ENCODE results near the gene SLC25A21.

SLC25A21 gene

DNA sequence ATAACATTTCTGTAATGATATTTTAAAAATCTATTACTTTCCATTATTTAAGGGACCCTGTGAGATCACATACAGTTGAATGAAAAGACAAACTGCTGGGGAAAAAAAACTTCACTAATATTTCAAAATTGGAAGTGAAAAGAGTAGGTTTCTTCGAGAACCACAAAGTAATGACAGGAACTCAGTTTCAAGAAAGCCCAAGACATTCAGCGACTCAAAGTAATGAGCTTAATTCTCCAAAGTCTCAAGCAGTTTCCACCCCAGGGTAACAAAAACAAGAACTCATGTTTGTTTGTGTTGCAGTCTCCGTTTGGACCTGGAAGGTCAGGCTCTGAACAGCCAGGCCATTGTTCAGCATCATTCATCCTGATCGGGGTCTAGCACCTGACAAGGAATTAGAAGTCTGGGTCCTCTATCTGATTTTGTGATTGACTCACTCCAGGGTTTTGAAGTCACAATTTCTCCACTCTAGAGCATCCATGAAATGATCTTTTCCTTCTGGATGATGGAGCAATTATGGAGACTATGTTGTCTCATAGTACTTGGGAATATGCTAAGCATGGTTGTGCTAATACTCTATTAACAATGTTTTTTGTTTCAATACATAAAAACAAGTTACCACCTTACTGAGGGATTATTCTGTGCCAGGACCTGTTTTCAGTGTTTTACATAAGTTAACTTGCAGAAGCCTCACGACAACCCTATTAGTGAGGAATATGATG, 126.9 kb downstream of the SLC25A21 start:
- DNase-seq (ENCODE audit: low read depth): no peak

- DNase-seq (ENCODE audit: low read depth): no peak
These were observed 134.6 kb downstream of the SLC25A21 start for GRCh38 chr14:37037636-37038387.

DNA sequence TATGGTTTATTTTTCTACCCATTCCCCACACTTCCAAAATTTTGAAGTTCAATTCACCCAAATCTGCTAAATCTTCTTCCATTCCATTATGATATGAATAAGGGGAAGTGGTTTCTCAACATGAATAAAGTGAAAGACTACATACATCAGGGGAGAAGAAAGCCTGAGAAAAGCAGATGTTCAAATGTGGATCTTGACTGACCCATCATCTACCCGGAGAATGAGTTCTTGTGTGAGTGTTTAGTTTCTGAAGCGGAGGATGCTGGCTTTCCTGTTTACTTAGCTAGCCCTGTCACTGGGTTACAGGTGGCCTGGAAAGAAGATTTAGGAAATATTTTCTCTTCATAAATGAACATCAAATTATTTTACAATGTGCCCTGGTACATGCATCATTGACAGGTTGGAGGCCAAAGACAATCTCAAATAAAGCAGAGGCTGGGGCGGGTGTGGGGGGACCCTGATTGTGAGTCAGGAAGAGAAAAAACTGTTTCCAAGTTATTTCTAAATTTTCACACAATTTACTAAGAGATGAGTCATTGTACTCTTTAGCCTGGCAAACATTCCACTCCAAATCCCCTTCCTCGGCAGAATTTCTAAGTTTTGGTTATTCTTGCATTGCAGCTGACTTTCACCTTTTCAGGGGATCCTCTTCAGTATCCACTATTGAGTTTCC, 135.6 kb downstream of the SLC25A21 start:
- DNase-seq (ENCODE audit: low read depth): no peak

DNA sequence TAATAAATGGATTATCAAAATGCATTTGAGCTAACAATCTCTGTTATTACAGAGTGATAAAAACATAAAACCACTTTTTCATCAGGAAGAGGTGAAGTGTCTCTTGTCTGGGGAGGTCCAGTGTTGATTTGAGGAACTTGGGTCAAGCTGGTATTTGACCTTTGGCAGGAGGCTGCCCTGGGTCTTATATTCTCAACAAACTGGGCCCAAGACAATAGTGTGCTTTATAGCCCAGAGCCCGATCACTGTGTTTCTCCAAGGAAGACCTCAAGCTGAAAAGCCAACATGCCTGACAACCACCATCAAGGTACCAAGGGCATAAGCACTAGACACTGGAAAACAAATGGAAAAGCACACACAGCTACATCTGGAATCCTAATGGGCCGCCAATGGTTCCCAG, 137.0 kb downstream of the SLC25A21 start:
- DNase-seq (ENCODE audit: low read depth): no peak

GRCh38 chr14:37034410-37035285, 137.8 kb downstream of the SLC25A21 start:
- DNase-seq (ENCODE audit: low read depth): no peak

DNA sequence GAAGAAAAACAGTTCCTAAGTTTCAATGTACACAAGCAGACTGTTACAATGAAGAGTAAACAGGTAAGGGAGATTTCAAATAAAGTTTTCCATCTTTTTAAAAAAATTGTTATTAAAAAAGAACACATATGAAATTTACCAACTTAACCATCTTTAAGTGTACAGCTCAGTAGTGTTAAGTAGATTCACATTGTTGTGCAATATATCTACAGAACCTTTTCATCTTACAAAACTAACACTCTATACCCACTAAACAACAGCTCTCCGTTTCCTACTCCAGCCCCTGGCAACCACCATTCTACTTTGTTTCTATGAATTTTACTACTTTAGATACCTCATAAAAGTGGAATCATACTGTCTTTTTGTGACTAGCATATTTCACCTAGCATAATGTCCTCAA, 139.5 kb downstream of the SLC25A21 start:
- DNase-seq (ENCODE audit: low read depth): no peak

DNA sequence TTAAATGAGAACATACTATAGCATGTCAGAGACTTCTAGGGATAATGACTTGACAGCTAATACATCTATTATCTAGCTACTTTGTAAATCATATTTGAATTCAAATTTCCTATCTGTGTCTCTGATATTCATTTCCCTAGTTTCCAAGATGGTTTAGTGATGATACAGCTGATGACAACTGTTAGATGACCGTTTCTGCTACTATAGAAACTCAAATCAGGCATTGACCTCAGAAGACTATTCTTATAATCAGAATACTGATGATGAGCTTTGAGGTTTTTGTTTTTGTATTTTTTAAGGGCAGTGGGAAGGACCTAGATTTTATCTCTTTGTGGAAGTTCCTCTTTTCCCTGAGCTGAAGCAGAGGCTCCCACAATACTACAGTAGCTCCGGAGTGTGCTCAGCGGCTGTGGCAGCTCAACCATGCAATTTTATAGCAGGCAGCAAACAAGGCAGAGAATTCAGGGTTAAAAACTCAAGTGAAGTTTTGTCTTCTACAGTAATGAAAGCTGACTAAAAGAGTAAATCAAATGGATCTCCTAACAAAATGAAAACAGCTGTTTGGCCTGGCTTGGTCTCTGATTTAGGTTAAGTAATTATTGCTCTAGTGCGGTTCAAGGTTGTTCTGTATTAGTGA, 145.1 kb downstream of the SLC25A21 start:
- no peak for DNase-seq (ENCODE audit: low read depth)

- no peak for DNase-seq (ENCODE audit: low read depth)
These were observed 148.4 kb downstream of the SLC25A21 start for GRCh38 chr14:37023875-37024565.

- DNase-seq (ENCODE audit: low read depth): no peak
These were observed 151.0 kb downstream of the SLC25A21 start for GRCh38 chr14:37021390-37021789.

DNA sequence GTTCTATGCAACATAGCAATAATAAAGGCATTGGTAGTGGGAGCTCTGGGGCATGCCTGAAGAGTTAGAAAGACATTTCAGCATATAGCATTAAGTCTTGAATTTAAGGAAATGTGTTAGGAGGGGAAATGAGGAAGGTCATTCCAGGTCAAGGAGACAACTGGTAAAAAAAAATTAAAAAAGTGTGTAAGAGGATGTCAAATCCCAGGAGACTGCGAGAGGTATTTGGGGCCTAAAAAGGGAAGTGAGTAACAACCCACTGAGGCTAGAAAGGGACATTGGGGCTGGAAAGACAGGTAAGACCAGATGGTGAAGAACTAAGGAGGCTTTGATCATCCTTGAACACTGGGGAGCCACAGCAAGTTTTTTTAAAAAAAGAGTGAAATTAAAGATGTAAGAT, 152.9 kb downstream of the SLC25A21 start:
- DNase-seq (ENCODE audit: low read depth): no peak

DNA sequence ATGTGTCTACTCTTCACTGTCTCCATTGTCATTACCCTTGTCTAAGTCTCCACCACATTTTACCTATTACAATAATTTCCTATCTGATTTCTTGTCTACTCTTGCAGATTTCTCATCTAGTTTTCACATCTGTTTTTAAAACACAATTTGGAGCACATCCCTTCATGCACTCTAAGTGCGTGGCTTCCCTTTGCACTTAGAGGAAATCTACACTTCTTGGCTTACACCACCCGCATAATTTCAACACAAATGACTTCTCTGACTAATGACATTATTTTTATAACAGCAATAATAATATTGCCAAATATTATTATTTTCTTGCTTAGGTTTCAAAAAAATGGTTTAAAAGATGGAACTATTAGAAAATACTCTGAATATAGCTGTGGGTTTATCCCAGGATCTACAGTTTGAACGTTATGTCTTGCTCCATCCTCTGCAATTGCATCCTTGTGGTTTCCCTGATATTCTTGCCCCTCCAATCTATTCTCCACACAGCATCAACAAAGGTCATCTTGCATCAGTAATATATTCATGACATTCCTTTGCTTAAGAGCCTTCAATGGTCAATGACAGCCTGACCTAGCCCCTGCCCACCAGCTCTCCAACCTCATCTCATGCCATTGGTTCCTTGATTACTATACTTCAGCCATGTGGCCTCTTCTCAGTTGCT, 153.7 kb downstream of the SLC25A21 start:
- DNase-seq (ENCODE audit: low read depth): no peak

- no peak for DNase-seq (ENCODE audit: low read depth)
These were observed 159.3 kb downstream of the SLC25A21 start for GRCh38 chr14:37013078-37013477.

GRCh38 chr14:36998686-36999085, 173.7 kb downstream of the SLC25A21 start:
- no peak for DNase-seq (ENCODE audit: low read depth)

GRCh38 chr14:36997843-36998242, 174.6 kb downstream of the SLC25A21 start:
- no peak for DNase-seq (ENCODE audit: low read depth)

DNA sequence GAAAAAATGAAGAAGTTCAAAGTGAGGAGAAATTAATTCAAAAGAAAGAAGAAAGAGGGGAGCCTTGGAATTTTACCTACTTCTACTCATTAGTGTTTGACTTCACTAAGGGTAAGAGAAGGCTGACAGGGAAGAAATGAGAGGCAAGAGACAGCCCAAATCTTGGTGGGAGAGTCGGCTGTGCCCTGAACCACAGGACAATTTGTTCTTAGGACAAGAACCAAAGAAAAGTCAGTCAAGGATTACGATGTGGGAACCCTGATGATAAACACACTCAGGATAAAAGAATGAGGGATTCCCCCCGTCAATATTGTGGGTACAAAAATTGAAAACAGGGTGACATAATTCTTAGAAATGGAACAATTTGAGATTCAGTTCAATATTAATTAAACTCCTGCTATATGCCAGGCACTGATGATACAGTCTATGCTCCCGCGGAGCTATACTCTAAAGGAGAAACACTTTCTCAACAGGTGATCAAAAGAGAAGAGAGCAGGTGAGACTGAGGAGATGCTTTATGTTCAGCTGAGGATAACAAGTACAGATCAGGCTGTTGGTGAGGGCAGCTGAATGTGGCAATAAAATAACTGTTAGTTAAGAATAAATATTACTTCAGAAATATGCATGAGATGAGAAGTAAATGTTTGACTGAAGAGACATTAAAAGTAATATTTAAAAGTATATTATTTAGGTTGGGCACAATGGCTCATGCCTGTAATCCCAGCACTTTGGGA, 175.4 kb downstream of the SLC25A21 start:
- DNase-seq (ENCODE audit: low read depth): no peak

DNA sequence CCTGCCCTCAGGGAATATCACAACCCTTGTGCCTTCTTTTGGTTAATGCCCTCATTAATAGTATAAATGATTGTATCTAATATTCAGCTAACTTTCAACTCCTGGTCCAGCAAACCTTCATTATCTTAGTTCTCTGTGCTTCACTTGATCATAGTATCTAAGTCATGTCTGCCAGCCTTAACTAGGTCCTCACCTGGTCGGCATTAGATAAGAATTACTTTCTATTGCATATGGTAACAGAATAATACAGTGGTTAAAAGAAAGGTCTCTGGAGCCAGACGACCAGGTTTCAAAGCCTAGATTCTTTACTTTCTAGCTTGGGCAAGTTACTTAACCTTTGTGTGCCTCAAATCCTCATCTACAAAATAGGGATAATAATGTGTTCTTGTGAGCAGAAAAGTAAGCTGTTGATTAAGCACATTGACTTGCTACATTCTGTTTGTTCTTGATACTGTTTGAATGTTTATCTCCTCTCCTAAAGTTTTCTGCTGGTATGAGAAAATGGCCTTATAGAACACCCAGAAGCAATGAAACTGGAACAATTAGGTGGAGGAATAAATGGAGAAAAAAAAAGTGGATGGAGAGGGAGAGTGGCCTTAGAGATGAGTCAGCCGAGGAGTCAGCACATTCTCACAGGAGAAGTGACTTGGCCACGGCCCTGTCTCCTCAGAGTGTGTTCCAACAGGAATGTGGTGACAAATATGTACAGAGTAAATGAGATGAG, 176.1 kb downstream of the SLC25A21 start:
- DNase-seq (ENCODE audit: low read depth): no peak

GRCh38 chr14:36989806-36990205, 182.6 kb downstream of the SLC25A21 start:
- no peak for DNase-seq (ENCODE audit: low read depth)

GRCh38 chr14:36988989-36989388, 183.4 kb downstream of the SLC25A21 start:
- no peak for DNase-seq (ENCODE audit: low read depth)

DNA sequence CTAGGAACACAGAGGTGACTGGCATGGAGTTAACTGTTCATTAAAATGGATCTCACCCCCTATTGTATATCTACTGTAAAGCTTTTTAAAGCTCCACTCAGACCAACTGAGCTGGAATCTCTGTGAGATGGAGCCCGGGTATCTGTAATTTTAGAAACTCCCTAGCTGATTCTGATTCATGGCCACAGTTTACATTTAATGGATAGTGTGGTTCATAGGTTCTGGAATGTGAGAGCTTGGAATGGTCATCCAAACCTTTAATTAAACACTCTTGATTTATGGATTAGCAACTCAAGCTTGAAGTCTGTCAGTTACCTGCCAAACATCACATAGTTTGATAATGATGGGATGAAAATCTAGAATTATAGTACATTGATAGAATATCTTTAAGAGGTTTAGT, 183.8 kb downstream of the SLC25A21 start:
- DNase-seq (ENCODE audit: low read depth): no peak

Data from activated T-cell treated with anti-CD3 and anti-CD28 coated beads for 1 hour (primary cell).